WTC11 (cell line): Measurements from ENCODE around the gene RPUSD4. TPM values are rescaled to one million over a fixed set of nuclear protein-coding genes. Genes with fewer than 3 reads are reported as not detected.
"Not testable (repeated sequence)": the region's sequence is repeated elsewhere in the genome, so short reads cannot be mapped to it uniquely, and the experiment has no call there.

Source experiments
- ATAC-seq: fragments of 200-7000 bp; cut with Tn5 transposase; 2 replicates; pipeline ENCODE4 v1.10.0; 2021; ENCODE audit warnings: mild to moderate bottlenecking, moderate library complexity
- CTCF ChIA-PET: fragments of 300-600 bp; sonication (Branson Sonifier 250); formaldehyde crosslinking; loops from one replicate; lab custom pipeline; 2021; ENCODE audit warnings: antibody characterized with exemption; lab: Charles Lee
- POLR2A ChIA-PET: fragments of 350-600 bp; sonication (Branson Sonifier 250); formaldehyde crosslinking; loops from one replicate; lab custom pipeline; 2021; ENCODE audit warnings: antibody characterized with exemption; lab: Charles Lee
- DNase-seq: peaks from one replicate; pipeline ENCODE4 v3.0.0; 2021; ENCODE audit warnings: low spot score
- H3K27ac Mint-ChIP-seq: 2 replicates; pipeline ENCODE4 v1.8.0; 2021; ENCODE audit warnings: mixed read lengths
- H3K27me3 Mint-ChIP-seq: 2 replicates; pipeline ENCODE4 v1.8.0; 2021; ENCODE audit warnings: low read depth, mild to moderate bottlenecking, moderate library complexity, mixed read lengths
- H3K36me3 Mint-ChIP-seq: 2 replicates; pipeline ENCODE4 v1.8.0; 2021; ENCODE audit warnings: mixed read lengths
- H3K4me1 Mint-ChIP-seq: 2 replicates; pipeline ENCODE4 v1.8.0; 2022; ENCODE audit warnings: mixed read lengths
- H3K4me3 Mint-ChIP-seq: 2 replicates; pipeline ENCODE4 v1.8.0; 2021; ENCODE audit warnings: mild to moderate bottlenecking, moderate library complexity, mixed read lengths
- H3K9me3 Mint-ChIP-seq: 2 replicates; pipeline ENCODE4 v1.8.0; 2021; ENCODE audit warnings: mixed read lengths
- E2F5 ChIP-seq: sonication (generic); formaldehyde crosslinking; IDR thresholded peaks from 2 replicates; pipeline ENCODE4 v1.8.1; 2022; ENCODE audit warnings: mild to moderate bottlenecking, moderate library complexity, missing genetic modification reagents
- ETV6 ChIP-seq: sonication (generic); formaldehyde crosslinking; IDR thresholded peaks from 2 replicates; pipeline ENCODE4 v1.8.1; 2022; ENCODE audit warnings: mild to moderate bottlenecking, missing genetic modification reagents
- MAX ChIP-seq: sonication (generic); formaldehyde crosslinking; IDR thresholded peaks from 2 replicates; pipeline ENCODE4 v1.8.0; 2022; ENCODE audit warnings: mild to moderate bottlenecking, missing genetic modification reagents
- NR1H2 ChIP-seq: sonication (generic); formaldehyde crosslinking; IDR thresholded peaks from 2 replicates; pipeline ENCODE4 v1.9.0; 2021; ENCODE audit warnings: mild to moderate bottlenecking, moderate library complexity, missing genetic modification reagents
- NR3C1 ChIP-seq: sonication (generic); formaldehyde crosslinking; conservative IDR thresholded peaks from 2 replicates; pipeline ENCODE4 v1.8.1; 2023; ENCODE audit warnings: low read depth, mild to moderate bottlenecking, missing genetic modification reagents
- SMAD4 ChIP-seq: sonication (generic); formaldehyde crosslinking; IDR thresholded peaks from 2 replicates; pipeline ENCODE4 v1.8.0; 2022; ENCODE audit warnings: mild to moderate bottlenecking, missing genetic modification reagents
- STAT6 ChIP-seq: sonication (generic); formaldehyde crosslinking; conservative IDR thresholded peaks from 2 replicates; pipeline ENCODE4 v1.8.1; 2023; ENCODE audit warnings: mild to moderate bottlenecking, low read depth, missing genetic modification reagents, moderate library complexity
- TCF7 ChIP-seq: sonication (generic); formaldehyde crosslinking; IDR thresholded peaks from 2 replicates; pipeline ENCODE4 v1.8.0; 2022; ENCODE audit warnings: mild to moderate bottlenecking, low read depth, missing genetic modification reagents, moderate library complexity
- ZNF425 ChIP-seq: fragments of 250-450 bp; sonication (Bioruptor Pico); conservative IDR thresholded peaks from 2 replicates; pipeline ENCODE4 v1.9.0; 2021; ENCODE audit warnings: mild to moderate bottlenecking
- ZNF512 ChIP-seq: sonication (generic); formaldehyde crosslinking; IDR thresholded peaks from 2 replicates; pipeline ENCODE4 v1.8.1; 2022; ENCODE audit warnings: missing genetic modification reagents, borderline replicate concordance
- total RNA-seq: library from RNA; stranded (reverse); gene quantifications from 3 replicates; pipeline ENCODE4 v1.2.3, GENCODE V29; 2021
- TF ChIP-seq, protein P1 (sequence below): fragments of 200-600 bp; IDR thresholded peaks from 2 replicates; pipeline ENCODE4 v1.8.0; 2022; ENCODE audit warnings: antibody characterized with exemption
- TF ChIP-seq, protein P2 (sequence below): fragments of 250-450 bp; sonication (Bioruptor Pico); IDR thresholded peaks from 2 replicates; pipeline ENCODE4 v1.9.0; 2021; ENCODE audit warnings: mild to moderate bottlenecking

RPUSD4 gene
- total RNA-seq, 1 experiment from 2014 or later = 46.6 TPM

DNA sequence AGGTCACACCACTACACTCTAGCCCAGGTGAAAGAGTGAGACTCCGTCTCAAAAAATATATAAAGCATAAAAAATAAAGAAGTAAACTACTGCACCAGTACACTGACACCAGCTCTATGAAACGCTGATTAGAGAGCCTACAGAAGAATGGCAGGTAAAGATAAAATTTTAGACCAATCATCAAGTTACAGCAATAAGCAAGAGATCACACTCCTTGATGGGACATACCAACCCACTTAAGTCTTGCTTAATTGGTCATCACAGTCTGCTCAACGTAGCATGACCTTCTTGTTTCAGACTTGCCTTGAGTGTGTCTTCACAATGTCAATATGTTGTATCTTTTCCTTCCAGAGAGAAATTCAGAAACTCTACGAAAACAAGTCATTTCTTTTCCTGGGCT, 44.8 kb upstream of the RPUSD4 start (continued):
- no peak for TF ChIP-seq ZNF512
- no peak for TF ChIP-seq ZNF425
- TF ChIP-seq, protein P1, sequence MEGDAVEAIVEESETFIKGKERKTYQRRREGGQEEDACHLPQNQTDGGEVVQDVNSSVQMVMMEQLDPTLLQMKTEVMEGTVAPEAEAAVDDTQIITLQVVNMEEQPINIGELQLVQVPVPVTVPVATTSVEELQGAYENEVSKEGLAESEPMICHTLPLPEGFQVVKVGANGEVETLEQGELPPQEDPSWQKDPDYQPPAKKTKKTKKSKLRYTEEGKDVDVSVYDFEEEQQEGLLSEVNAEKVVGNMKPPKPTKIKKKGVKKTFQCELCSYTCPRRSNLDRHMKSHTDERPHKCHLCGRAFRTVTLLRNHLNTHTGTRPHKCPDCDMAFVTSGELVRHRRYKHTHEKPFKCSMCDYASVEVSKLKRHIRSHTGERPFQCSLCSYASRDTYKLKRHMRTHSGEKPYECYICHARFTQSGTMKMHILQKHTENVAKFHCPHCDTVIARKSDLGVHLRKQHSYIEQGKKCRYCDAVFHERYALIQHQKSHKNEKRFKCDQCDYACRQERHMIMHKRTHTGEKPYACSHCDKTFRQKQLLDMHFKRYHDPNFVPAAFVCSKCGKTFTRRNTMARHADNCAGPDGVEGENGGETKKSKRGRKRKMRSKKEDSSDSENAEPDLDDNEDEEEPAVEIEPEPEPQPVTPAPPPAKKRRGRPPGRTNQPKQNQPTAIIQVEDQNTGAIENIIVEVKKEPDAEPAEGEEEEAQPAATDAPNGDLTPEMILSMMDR = no peak
- no peak for TF ChIP-seq SMAD4 (CRISPR knock-in tag)
- no peak for TF ChIP-seq NR3C1 (CRISPR knock-in tag)
- TF ChIP-seq ETV6 (CRISPR knock-in tag) = no peak
- no peak for TF ChIP-seq NR1H2 (CRISPR knock-in tag)
- TF ChIP-seq, protein P2, sequence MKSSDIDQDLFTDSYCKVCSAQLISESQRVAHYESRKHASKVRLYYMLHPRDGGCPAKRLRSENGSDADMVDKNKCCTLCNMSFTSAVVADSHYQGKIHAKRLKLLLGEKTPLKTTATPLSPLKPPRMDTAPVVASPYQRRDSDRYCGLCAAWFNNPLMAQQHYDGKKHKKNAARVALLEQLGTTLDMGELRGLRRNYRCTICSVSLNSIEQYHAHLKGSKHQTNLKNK = no peak
- TF ChIP-seq, all 79 proteins: peak for 0

- H3K27me3 Mint-ChIP-seq, H3K9me3 Mint-ChIP-seq, H3K27ac Mint-ChIP-seq, DNase-seq, POLR2A ChIA-PET, H3K4me1 Mint-ChIP-seq, H3K4me3 Mint-ChIP-seq, CTCF ChIA-PET, ATAC-seq: not testable (repeated sequence)
- peaks cover 61% of the 10 kb centered on the region for H3K36me3 Mint-ChIP-seq
These were observed 44.1 kb upstream of the RPUSD4 start for GRCh38 chr11:126255507-126255906.

DNA sequence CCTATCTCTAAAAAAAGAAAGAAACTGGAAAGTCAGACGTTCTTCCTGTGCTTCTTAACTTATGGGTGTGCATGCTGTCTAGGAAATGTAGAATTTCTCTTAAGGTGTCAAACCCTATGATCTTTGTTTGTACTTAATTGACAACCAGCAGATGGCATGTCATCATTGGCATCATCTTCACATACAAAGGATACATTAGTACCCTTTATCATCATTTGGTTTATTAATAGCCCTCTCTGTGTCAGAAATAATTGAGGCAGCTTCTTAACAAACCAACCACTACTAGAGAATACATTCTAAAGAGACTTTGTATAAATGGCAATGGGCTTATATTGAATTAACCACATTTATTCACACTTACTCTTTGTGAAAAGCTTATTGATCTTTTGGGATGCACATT, 43.4 kb upstream of the RPUSD4 start:
- POLR2A ChIA-PET = interaction anchor here (0.6 kb wide), 1 partner anchor 673 kb away, joined by 3 read pairs; no protein-coding TSS in a partner anchor
- H3K36me3 Mint-ChIP-seq = peaks cover 64% of the 10 kb centered on the region

More for the DNA sequence above, 43.4 kb upstream of the RPUSD4 start:
- Mint-ChIP-seq H3K4me3 (no peak overlapping the region), H3K27ac (no peak overlapping the region), H3K9me3 (no peaks in the 10 kb centered on the region), H3K27me3 (no peaks in the 10 kb centered on the region), H3K4me1 (no peaks in the 10 kb centered on the region)
- no peak for ATAC-seq
- CTCF ChIA-PET = no interaction called here
- no peak for DNase-seq
- TF ChIP-seq ZNF425 (no peak), MAX (CRISPR knock-in tag) (no peak), STAT6 (no peak), TCF7 (CRISPR knock-in tag) (no peak), E2F5 (CRISPR knock-in tag) (no peak)
